ENCODE measurements around the gene JDP2. TPM values are rescaled to one million over a fixed set of nuclear protein-coding genes. Genes with fewer than 3 reads are reported as not detected.

JDP2 gene
- total RNA-seq, 2 donors from 2014 or later, result 81.8 to 100 TPM

DNA sequence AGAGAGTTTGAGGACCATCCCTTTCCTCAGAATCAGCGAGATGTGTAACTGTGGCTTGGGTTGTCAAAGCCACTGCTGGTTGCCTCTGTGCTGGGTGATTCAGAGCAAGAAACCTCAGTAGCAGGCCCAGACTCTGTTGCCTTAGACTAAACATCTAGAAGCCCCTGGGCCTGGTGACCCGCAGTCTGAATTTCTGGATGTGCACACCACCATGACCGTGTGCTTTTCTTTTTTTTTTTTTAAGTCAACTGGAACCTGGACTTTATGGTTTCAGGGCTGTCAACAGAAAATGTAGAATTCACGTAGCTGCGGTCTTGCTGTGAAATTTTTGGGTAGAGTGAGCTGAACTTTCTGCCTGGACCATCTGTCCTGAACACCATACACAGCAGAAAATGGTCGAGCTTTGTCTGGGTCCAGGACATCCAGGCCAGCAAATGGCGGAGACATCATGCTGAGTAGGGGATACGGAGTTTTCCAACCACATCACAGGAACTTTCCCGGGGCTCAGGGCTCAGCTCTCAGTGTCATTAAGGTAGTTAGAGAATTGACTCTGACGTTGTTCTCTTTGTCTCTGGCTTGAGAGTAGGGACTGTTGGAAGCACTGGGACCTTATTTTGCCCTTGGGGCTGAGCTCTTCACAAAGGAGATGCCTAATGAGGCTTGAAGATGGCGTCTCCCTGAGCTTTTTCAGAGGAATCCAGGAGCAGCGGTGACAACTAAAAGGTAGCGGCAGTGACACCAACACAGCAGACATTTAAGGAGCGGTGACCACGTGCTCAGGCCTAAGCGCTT lies 71.5 kb downstream of the JDP2 start:
- no peaks in the 10 kb centered on the region for H3K4me1 ChIP-seq (ENCODE audit: control insufficient read depth in 1 of 2, low read depth in 2 of 2)
- no peaks in the 10 kb centered on the region for H3K9me3 ChIP-seq
- H3K36me3 ChIP-seq, result no peaks in the 10 kb centered on the region
- ATAC-seq (ENCODE audit: insufficient number of reproducible peaks, low FRiP score, low read depth) (no peak), DNase-seq (ENCODE audit: low spot score) (no peak)
- H3K4me3 ChIP-seq, result no peak overlapping the region
- H3K27me3 ChIP-seq (replicated peaks; ENCODE audit: insufficient read depth), result no peaks in the 10 kb centered on the region
- H3K27ac ChIP-seq, result no peak overlapping the region
- TF ChIP-seq, protein P1, sequence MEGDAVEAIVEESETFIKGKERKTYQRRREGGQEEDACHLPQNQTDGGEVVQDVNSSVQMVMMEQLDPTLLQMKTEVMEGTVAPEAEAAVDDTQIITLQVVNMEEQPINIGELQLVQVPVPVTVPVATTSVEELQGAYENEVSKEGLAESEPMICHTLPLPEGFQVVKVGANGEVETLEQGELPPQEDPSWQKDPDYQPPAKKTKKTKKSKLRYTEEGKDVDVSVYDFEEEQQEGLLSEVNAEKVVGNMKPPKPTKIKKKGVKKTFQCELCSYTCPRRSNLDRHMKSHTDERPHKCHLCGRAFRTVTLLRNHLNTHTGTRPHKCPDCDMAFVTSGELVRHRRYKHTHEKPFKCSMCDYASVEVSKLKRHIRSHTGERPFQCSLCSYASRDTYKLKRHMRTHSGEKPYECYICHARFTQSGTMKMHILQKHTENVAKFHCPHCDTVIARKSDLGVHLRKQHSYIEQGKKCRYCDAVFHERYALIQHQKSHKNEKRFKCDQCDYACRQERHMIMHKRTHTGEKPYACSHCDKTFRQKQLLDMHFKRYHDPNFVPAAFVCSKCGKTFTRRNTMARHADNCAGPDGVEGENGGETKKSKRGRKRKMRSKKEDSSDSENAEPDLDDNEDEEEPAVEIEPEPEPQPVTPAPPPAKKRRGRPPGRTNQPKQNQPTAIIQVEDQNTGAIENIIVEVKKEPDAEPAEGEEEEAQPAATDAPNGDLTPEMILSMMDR (IDR thresholded peaks at IDR 0.05), result no peak

DNA sequence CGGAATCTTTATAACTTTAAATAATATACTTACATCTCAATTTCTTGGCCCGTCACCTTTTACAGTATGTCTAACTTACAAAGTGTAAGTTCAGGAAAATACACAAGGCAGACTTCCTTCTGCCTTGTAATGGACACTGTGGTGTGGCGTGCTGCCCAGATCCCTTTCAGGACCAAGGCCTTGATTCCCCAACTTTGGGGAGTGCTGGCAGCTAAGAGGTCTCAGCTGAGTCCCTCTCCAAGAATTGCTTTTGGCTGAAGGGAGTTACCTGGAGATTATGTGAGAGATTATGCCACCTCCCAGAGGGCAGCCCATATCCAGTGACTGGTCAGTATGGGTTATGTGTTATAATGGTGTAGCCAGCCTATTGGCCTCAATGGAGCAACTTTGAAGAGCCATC lies 73.3 kb downstream of the JDP2 start:
- H3K36me3 ChIP-seq, result no peaks in the 10 kb centered on the region

DNA sequence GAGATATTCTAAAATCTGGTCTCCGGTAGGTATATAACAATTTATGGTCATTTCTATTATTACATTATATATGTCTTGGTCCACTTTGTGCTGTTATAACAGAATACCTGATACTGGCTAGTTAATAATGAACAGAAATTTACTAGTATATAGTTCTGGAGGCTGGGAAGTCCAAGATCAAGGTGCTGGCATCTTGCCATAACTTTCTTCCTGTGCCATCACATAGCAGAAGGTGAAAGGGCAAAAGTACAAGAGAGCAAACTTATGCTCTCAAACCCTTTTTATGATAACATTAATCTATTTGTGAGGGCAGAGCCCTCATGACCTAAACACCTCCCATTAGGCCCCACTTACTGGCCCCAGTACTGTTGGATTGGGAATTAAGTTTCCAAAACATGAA lies 76.6 kb downstream of the JDP2 start:
- TF ChIP-seq, protein P1 (IDR thresholded peaks at IDR 0.05), result no peak
- no peak overlapping the region for H3K27ac ChIP-seq
- H3K4me3 ChIP-seq, result no peak overlapping the region
- no peak for ATAC-seq (ENCODE audit: insufficient number of reproducible peaks, low FRiP score, low read depth)
- no peaks in the 10 kb centered on the region for H3K36me3 ChIP-seq
- no peak for DNase-seq (ENCODE audit: low spot score)
- H3K4me1 ChIP-seq (ENCODE audit: control insufficient read depth in 1 of 2, low read depth in 2 of 2), result no peaks in the 10 kb centered on the region
- H3K27me3 ChIP-seq (replicated peaks; ENCODE audit: insufficient read depth), result no peaks in the 10 kb centered on the region
- no peaks in the 10 kb centered on the region for H3K9me3 ChIP-seq

More for the DNA sequence above, 73.3 kb downstream of the JDP2 start:
- no peaks in the 10 kb centered on the region for H3K4me1 ChIP-seq (ENCODE audit: control insufficient read depth in 1 of 2, low read depth in 2 of 2)
- H3K27me3 ChIP-seq (replicated peaks; ENCODE audit: insufficient read depth), result no peaks in the 10 kb centered on the region
- no peaks in the 10 kb centered on the region for H3K9me3 ChIP-seq
- ATAC-seq (ENCODE audit: insufficient number of reproducible peaks, low FRiP score, low read depth), result no peak
- TF ChIP-seq, protein P1 (IDR thresholded peaks at IDR 0.05), result no peak
- DNase-seq (ENCODE audit: low spot score), result no peak
- H3K27ac ChIP-seq, result no peak overlapping the region
- H3K4me3 ChIP-seq, result no peak overlapping the region

DNA sequence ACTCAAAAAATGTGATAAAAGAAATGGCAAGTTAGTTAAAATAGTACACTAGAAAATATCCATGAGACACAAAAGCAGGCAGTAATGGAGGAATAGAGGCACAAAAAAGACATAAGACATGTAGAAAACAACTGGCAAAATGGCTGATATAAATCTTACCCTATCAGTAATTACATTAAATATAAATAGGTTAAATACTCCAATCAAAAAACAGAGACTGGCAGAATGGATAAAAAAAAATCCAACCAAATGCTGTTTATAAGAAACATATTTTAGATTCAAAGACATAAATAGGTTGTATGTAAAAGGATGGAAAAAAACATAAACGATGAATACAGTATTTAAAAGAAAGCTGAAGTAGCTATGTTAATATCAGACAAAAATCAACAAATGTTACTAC lies 79.1 kb downstream of the JDP2 start:
- no peaks in the 10 kb centered on the region for H3K36me3 ChIP-seq
- H3K27ac ChIP-seq, result no peak overlapping the region
- TF ChIP-seq, protein P1 (IDR thresholded peaks at IDR 0.05), result no peak
- ATAC-seq (ENCODE audit: insufficient number of reproducible peaks, low FRiP score, low read depth) (no peak), DNase-seq (ENCODE audit: low spot score) (no peak)
- peaks cover 5% of the 10 kb centered on the region for H3K9me3 ChIP-seq
- no peak overlapping the region for H3K4me3 ChIP-seq
- H3K27me3 ChIP-seq (replicated peaks; ENCODE audit: insufficient read depth), result no peaks in the 10 kb centered on the region
- no peaks in the 10 kb centered on the region for H3K4me1 ChIP-seq (ENCODE audit: control insufficient read depth in 1 of 2, low read depth in 2 of 2)

DNA sequence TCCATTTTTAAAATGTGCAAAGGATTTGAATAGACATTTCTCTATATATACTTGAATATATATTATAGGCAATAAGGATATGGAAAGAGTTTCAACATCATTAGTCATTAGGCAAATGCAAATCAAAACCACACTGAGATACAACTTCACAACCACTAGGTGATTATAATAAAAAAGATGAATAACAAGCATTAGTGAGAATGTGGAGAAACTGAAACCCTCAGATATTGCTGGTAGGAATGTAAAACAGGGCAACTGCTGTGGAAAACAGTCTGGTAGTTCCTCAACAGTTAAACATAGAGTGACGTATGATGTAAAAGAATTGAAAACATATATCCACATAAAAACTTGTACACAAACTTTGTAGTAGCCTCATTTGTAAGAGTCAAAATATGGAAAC lies 82.7 kb downstream of the JDP2 start:
- Histone ChIP-seq H3K9me3 (peaks cover 5% of the 10 kb centered on the region), H3K4me1 (ENCODE audit: control insufficient read depth in 1 of 2, low read depth in 2 of 2) (no peaks in the 10 kb centered on the region), H3K36me3 (no peaks in the 10 kb centered on the region), H3K4me3 (no peak overlapping the region), H3K27ac (no peak overlapping the region), H3K27me3 (replicated peaks; ENCODE audit: insufficient read depth) (no peaks in the 10 kb centered on the region)
- no peak for ATAC-seq (ENCODE audit: insufficient number of reproducible peaks, low FRiP score, low read depth)
- TF ChIP-seq, protein P1 (IDR thresholded peaks at IDR 0.05), result no peak
- DNase-seq (ENCODE audit: low spot score), result no peak

Measured in thoracic aorta (tissue), 2 donors.